Heart right ventricle (tissue), 16 donors: Measurements from ENCODE around the gene AP2M1. TPM values are rescaled to one million over a fixed set of nuclear protein-coding genes. Genes with fewer than 3 reads are reported as not detected.
A peak's percentile ranks its signal among the peaks of the same experiment; 100 is the strongest.

Source experiments
- ATAC-seq, 8 donors: fragments of 200-7000 bp; cut with Tn5 transposase; one replicate each; pipeline ENCODE4 v1.9.1; 2020; ENCODE audit warnings: mild to moderate bottlenecking in 8 of 8, moderate library complexity in 8 of 8, moderate number of reproducible peaks in 1 of 8
- DNase-seq, 2 donors: peaks; one replicate each; pipeline ENCODE4 v3.0.0-alpha.2; 2020
- H3K27ac ChIP-seq, 10 donors: fragments of 200-600 bp; sonication (generic) in 2 of 10; one replicate each; pipeline versions ENCODE4 v1.5.0 to v1.8.0; 2020 to 2022; ENCODE audit warnings: mild to moderate bottlenecking in 3 of 10
- H3K27me3 ChIP-seq, 7 donors: fragments of 200-600 bp; one replicate each; pipeline ENCODE4 v1.8.0; 2021 to 2022; ENCODE audit warnings: mild to moderate bottlenecking in 2 of 7
- H3K36me3 ChIP-seq, 9 donors: fragments of 200-600 bp; sonication (generic) in 1 of 9; one replicate each; pipeline versions ENCODE4 v1.5.0 to v1.8.0; 2020 to 2022; ENCODE audit warnings: mild to moderate bottlenecking in 2 of 9
- H3K4me1 ChIP-seq, 9 donors: fragments of 200-600 bp; sonication (generic) in 1 of 9; one replicate each; pipeline versions ENCODE4 v1.5.0 to v1.8.0; 2020 to 2022; ENCODE audit warnings: mild to moderate bottlenecking in 4 of 9
- H3K4me3 ChIP-seq, 10 donors: fragments of 200-600 bp; sonication (generic) in 2 of 10; one replicate each; pipeline versions ENCODE4 v1.5.0 to v1.8.0; 2020 to 2022; ENCODE audit warnings: mild to moderate bottlenecking in 7 of 10, moderate library complexity in 2 of 10
- H3K9me3 ChIP-seq, 11 donors: fragments of 200-600 bp in 10 of 11; sonication (generic) in 2 of 11; one replicate each; pipeline versions ENCODE4 v1.5.0 to v1.8.0; 2013 to 2022; ENCODE audit warnings: mild to moderate bottlenecking in 2 of 11, control low read depth in 1 of 11, moderate library complexity in 1 of 11
- WGBS, 2 donors: extraction: QIAGEN DNeasy Blood & Tissue Kit; methylation state at CpG; one replicate each; pipeline ENCODE4 v1.1.7; 2013; ENCODE audit warnings: inconsistent platforms in 1 of 2; 5-methylcytosine and 5-hydroxymethylcytosine counted together
- intact Hi-C, 10 donors: fragments of 100-400 bp; cut with DNase I; formaldehyde crosslinking; loops; one replicate each; pipeline versions ENCODE4 v1.11.1 to v1.14.2; 2022
- polyA plus RNA-seq, 2 donors: library from polyadenylated mRNA; stranded (reverse); fragments of 200-250 nt; gene quantifications; one replicate each; pipeline ENCODE4 v1.2.3, GENCODE V29; 2013
- total RNA-seq, 10 donors: library from RNA; stranded (reverse); fragmentation: NEBNext Ultra II Directional in 3 of 10; extraction: Animal tissue kit (Norgen Biotek cat#: 25700) in 3 of 10; gene quantifications; one replicate each; pipeline versions ENCODE4 v1.2.1 to v1.2.4, GENCODE V29; 2021 to 2023
- TF ChIP-seq, protein P1 (sequence below), 9 donors: fragments of 200-600 bp; sonication (generic) in 2 of 9; IDR thresholded peaks; one replicate each; pipeline versions ENCODE4 v1.5.0 to v1.8.0; 2021 to 2022; ENCODE audit warnings: antibody characterized with exemption in 9 of 9, mild to moderate bottlenecking in 5 of 9, moderate library complexity in 1 of 9
- donor health status: Arrhythmogenic right ventricular cardiomyopathy.
- donor health status: ischemic (EF 13 %, LVEDD 7.1; RV severe dilation, severe dysfunction).
- donor health status: healthy with polysubstance abuse.
- donor health status: DM: no; HTN: yes; CAD: no.
- donor health status: DM: no; HTN: no; CAD: no.
- donor health status: ischemic (EF 25% LVEDD 6.9; RV normal size, moderate dysfunction).
- donor health status: ischemic (EF 25% LVEDD 5.7; RV mildly dilated, moderate dysfunction).
- donor health status: healthy.
- donor health status: DM: yes; HTN: yes; CAD: no.
- donor health status: Ischemic cardiomyopathy.
- donor health status: ischemic (EF 35%, LVEDD 5.7; RV mildly dilated, moderate dysfunction).
- donor health status: nonischemic (EF 11% LVEDD 7.7; RV severe dilation, severe dysfunction).
- donor health status: DM: yes; HTN: yes; CAD: no.
- donor health status: PGD.
- donor health status: ischemic (EF 29% LVEDD 5.4; RV normal size, mild dysfunction).
- donor health status: nonischemic (EF 23%, LVEDD 6.1; RV moderate dilation, normal function).

Gene AP2M1
- total and polyA plus RNA-seq, 12 donors, result 187 to 390 (median 321) TPM

DNA sequence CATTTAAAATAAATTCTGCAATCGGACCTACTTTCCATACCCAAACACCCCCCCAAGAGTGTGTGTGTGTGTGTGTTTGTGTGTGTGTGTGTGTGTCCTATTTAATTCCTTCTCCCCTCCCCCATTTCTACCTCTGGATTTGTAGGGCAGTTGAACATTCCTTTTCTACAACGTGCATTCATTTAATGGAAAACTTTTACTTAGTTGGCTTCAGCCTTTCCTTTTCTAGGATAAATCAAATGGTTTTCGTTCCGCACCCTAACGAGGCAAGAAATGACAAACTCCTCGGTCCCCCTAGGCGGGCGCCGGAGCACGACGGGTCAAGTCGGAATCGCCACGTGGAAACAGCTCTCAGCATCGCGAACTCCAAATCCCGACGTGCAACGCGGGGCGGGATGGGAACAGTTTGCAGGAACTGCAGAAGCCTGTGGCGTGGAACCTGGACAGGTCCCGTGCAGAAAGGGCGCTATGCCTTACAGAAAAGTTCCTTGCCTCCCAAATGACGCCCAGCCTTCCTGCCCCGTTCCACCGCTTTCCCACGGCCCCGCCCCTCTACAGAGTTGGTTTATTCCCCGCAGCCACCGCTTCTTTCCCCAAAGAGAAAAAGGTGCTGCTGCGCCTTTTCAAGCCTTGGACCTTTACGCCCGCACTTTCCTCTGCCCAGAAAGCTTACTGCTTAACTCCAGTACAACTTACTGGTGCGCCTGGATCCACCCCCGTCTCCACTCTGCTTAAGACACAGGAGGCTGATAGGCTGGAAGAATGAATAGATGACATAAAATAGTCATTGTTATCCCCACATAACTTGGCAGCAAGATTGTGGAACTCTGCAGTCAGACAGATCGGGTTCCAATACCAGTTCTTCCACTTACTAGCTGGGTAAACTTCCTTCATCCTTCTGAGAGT lies 40.6 kb upstream of the AP2M1 start:
- 1% methylated on average over 37 of the region's 37 CpGs for WGBS, 2 donors

DNA sequence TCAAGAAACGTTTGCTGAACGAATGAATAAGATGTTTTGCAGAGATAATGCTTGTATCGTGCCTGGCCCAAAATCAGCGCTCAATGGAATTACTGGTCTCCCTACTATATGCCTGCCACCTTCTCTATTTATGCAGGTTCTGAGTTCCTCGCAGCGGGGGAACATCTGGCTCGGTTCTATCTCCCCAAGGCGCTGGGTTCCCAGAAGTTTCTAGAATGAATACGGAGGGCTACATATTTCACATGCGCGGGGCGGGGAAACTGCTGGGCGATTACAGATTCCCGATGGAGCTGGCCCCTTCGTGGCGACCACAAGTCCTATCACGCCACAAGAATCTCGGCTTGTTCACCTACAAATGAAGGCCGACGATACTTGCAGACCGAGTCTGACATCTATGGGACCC lies 39.9 kb upstream of the AP2M1 start:
- ATAC-seq (peak; percentile 2 to 31 (median 16)), DNase-seq (no peak)
- 0% methylated on average over 21 of the region's 21 CpGs for WGBS, 2 donors
- Histone ChIP-seq H3K4me1 (peaks cover 4 to 28% (median 22%) of the 10 kb centered on the region in 9 donors), H3K27me3 (no peaks in the 10 kb centered on the region), H3K4me3 (peak overlapping the region; percentile 53 to 99 (median 87)), H3K36me3 (peaks cover 0 to 29% (median 2%) of the 10 kb centered on the region in 9 donors), H3K27ac (peak overlapping the region; percentile 28 to 95 (median 90)), H3K9me3 (no peaks in the 10 kb centered on the region)
- intact Hi-C loops, result loop anchor here in 7 of 10 donors (1.0 to 10.0 kb wide), 14 partner anchors 20 to 250 kb away; partner anchors contain the start of genes ABCC5 (in 6 of the 7), EEF1AKMT4 (in 4 of the 7), ALG3 (in 3 of the 7) and DVL3 (in 2 of the 7)
- TF ChIP-seq, protein P1, sequence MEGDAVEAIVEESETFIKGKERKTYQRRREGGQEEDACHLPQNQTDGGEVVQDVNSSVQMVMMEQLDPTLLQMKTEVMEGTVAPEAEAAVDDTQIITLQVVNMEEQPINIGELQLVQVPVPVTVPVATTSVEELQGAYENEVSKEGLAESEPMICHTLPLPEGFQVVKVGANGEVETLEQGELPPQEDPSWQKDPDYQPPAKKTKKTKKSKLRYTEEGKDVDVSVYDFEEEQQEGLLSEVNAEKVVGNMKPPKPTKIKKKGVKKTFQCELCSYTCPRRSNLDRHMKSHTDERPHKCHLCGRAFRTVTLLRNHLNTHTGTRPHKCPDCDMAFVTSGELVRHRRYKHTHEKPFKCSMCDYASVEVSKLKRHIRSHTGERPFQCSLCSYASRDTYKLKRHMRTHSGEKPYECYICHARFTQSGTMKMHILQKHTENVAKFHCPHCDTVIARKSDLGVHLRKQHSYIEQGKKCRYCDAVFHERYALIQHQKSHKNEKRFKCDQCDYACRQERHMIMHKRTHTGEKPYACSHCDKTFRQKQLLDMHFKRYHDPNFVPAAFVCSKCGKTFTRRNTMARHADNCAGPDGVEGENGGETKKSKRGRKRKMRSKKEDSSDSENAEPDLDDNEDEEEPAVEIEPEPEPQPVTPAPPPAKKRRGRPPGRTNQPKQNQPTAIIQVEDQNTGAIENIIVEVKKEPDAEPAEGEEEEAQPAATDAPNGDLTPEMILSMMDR (IDR thresholded peaks at IDR 0.05), result no peak

More for the DNA sequence above, 40.6 kb upstream of the AP2M1 start:
- TF ChIP-seq, protein P1 (IDR thresholded peaks at IDR 0.05), result no peak
- H3K27ac ChIP-seq, result peak overlapping the region; percentile 28 to 95 (median 90)
- H3K36me3 ChIP-seq, result peaks cover 0 to 24% (median 0%) of the 10 kb centered on the region in 9 donors
- H3K4me1 ChIP-seq, result peaks cover 4 to 28% (median 22%) of the 10 kb centered on the region in 9 donors
- intact Hi-C loops, result loop anchor here in 6 of 10 donors (2.0 to 10.0 kb wide), 9 partner anchors 21 to 249 kb away; partner anchors contain the start of genes ABCC5 (in 5 of the 6), ALG3 (in 2 of the 6), DVL3 (in 2 of the 6) and EEF1AKMT4 (in 2 of the 6)
- H3K27me3 ChIP-seq, result no peaks in the 10 kb centered on the region
- DNase-seq (peak; percentile 83 to 86), ATAC-seq (peak; percentile 77 to 91 (median 87))
- no peaks in the 10 kb centered on the region for H3K9me3 ChIP-seq
- H3K4me3 ChIP-seq, result peak overlapping the region; percentile 53 to 99 (median 87)

DNA sequence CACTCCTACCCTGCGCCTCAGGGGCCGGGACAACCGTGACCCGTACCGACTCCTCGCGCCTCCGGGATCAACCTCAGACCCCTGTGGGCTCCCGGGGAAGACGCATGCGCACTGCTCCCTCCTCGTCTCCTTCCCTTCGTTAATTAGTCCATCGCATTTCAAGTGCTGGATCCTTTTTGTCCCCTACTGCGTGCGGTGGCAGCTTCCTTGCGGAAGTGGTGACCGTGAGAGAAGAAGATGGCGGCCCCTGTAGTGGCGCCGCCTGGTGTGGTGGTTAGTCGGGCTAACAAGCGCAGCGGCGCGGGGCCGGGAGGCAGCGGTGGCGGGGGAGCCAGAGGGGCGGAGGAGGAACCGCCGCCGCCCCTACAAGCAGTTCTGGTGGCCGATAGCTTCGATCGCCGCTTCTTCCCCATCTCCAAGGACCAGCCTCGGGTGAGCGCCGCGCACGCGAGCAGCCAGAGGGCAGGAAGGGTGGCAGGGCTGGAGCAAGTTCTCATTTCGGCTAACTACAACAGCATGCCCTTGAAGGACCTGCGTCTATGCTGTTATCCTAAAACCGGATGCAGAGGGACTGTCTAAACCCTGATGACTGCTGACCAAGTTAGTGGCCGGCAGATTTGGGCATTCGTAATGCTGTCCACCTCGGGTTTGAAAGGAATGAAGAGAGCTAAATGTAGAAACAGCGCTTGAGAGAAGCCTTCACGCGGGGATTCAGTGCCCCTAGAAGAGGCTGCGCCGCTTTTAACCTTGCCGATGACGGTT lies 39.3 kb upstream of the AP2M1 start, which contains the start of gene EIF2B5:
EIF2B5 (plus strand) TSS at position 210 of the 762 bp plus-strand sequence; CDS start at position 238, 28 bp downstream.
- TF ChIP-seq, protein P1 (IDR thresholded peaks at IDR 0.05), result peak in 7 of 9 donors; percentile 20 to 73 (median 52)
- intact Hi-C loops, result loop anchor here in 6 of 10 donors (1.0 to 10.0 kb wide), 14 partner anchors 19 to 251 kb away; partner anchors contain the start of genes ABCC5 (in 4 of the 6), EEF1AKMT4 (in 4 of the 6), ALG3 (in 3 of the 6) and DVL3 (in 2 of the 6)
- 0% methylated on average over 56 of the region's 56 CpGs for WGBS, 2 donors

More for the DNA sequence above, 39.3 kb upstream of the AP2M1 start, which contains the start of gene EIF2B5:
- DNase-seq, result peak; percentile 91 to 95
- H3K4me3 ChIP-seq, result peak within 1 kb of the TSS; percentile 53 to 99 (median 87)
- H3K27ac ChIP-seq, result peak within 1 kb of the TSS; percentile 28 to 95 (median 90)
- H3K4me1 ChIP-seq, result peaks cover 4 to 28% (median 22%) of the 10 kb centered on the region in 9 donors
- H3K9me3 ChIP-seq, result no peaks in the 10 kb centered on the region
- H3K27me3 ChIP-seq, result no peaks in the 10 kb centered on the region
- peak; percentile 94 to 98 (median 96) for ATAC-seq
- H3K36me3 ChIP-seq, result peaks cover 0 to 35% (median 8%) of the 10 kb centered on the region in 9 donors
